B cell (primary cell): Measurements from ENCODE around the gene TNFRSF1A.

Experiments
- EZH2 ChIP-seq: IDR thresholded peaks from 2 replicates; pipeline ENCODE4 v1.6.1; 2012; ENCODE audit warnings: borderline replicate concordance, low read depth, mild to moderate bottlenecking, moderate library complexity, low read length; ENCODE audit not compliant: insufficient read depth, poor library complexity, severe bottlenecking
- TF ChIP-seq, protein P1 (sequence below): fragments of 200-600 bp; IDR thresholded peaks from one replicate; pipeline ENCODE4 v1.8.0; 2022; ENCODE audit warnings: antibody characterized with exemption, mild to moderate bottlenecking

DNA sequence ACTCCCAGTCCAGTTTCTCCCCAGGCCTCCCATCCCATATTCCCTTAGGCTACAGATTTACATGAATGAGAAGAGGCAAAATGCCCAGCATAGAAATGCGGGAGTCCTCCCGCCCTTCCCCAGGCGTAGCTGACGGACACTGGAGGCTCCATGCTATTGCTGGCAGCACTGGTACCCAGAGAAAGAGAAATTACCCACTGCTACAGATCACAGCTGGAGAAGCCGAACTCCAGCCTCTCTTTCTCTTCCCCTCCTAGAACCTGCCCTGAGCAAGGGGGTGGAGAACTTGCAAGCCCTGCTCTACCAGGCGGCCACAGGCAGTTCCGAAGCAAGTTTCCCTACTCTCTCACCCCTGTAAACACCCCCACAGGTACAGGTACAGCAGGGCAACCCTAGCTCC lies 45.7 kb upstream of the TNFRSF1A start:
- TF ChIP-seq, protein P1, sequence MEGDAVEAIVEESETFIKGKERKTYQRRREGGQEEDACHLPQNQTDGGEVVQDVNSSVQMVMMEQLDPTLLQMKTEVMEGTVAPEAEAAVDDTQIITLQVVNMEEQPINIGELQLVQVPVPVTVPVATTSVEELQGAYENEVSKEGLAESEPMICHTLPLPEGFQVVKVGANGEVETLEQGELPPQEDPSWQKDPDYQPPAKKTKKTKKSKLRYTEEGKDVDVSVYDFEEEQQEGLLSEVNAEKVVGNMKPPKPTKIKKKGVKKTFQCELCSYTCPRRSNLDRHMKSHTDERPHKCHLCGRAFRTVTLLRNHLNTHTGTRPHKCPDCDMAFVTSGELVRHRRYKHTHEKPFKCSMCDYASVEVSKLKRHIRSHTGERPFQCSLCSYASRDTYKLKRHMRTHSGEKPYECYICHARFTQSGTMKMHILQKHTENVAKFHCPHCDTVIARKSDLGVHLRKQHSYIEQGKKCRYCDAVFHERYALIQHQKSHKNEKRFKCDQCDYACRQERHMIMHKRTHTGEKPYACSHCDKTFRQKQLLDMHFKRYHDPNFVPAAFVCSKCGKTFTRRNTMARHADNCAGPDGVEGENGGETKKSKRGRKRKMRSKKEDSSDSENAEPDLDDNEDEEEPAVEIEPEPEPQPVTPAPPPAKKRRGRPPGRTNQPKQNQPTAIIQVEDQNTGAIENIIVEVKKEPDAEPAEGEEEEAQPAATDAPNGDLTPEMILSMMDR, result no peak
- no peak for TF ChIP-seq EZH2
